Measurements from ENCODE around the gene FUT7.

DNA sequence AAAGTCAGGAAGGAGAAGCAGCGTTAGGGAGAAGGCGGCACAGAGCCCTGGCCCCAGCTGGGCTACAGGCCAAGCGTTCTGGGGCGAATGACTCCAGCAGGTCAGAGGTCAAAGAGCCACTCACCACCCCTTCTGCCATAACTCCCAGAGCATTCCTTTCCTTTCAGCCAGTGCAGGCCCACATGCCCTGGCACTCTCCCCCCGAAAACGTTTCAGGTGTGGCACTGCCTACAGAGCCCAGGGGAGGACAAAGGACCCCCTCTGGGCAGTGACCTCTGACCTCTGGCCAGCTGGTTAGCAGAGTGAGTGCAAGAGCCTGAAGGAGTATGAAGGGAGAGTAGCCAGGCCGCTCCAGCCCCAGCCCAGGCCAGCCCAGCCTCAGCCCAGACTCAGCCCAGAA lies 8.7 kb downstream of the FUT7 start:
- TF ChIP-seq MTA3 (IDR thresholded peaks at IDR 0.05; ENCODE audit: borderline replicate concordance) (no peak), POLR2A (conservative IDR thresholded peaks at IDR 0.05) (no peak), EP300 (IDR thresholded peaks at IDR 0.05; ENCODE audit: low read length) (no peak), SMC3 (conservative IDR thresholded peaks at IDR 0.05; ENCODE audit: insufficient read depth, low read depth, low read length) (no peak)
- TF ChIP-seq, protein P1, sequence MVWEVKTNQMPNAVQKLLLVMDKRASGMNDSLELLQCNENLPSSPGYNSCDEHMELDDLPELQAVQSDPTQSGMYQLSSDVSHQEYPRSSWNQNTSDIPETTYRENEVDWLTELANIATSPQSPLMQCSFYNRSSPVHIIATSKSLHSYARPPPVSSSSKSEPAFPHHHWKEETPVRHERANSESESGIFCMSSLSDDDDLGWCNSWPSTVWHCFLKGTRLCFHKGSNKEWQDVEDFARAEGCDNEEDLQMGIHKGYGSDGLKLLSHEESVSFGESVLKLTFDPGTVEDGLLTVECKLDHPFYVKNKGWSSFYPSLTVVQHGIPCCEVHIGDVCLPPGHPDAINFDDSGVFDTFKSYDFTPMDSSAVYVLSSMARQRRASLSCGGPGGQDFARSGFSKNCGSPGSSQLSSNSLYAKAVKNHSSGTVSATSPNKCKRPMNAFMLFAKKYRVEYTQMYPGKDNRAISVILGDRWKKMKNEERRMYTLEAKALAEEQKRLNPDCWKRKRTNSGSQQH (CRISPR knock-in tag; IDR thresholded peaks at IDR 0.05), result no peak
